CD4-positive, alpha-beta T cell (primary cell): Measurements from ENCODE around the gene GLRA2. TPM values are rescaled to one million over a fixed set of nuclear protein-coding genes. Genes with fewer than 3 reads are reported as not detected.

Experiments
- ATAC-seq: fragments of 200-7000 bp; cut with Tn5 transposase; one replicate; pipeline ENCODE4 v1.10.0; 2022; ENCODE audit warnings: mild to moderate bottlenecking; ENCODE audit not compliant: poor library complexity
- CTCF ChIA-PET: fragments of 350-600 bp; sonication (Branson Sonifier 250); formaldehyde crosslinking; loops from one replicate; lab custom pipeline; 2021; ENCODE audit warnings: antibody characterized with exemption, inconsistent platforms; lab: Charles Lee
- POLR2A ChIA-PET: fragments of 350-600 bp; sonication (Branson Sonifier 250); formaldehyde crosslinking; loops from one replicate; lab custom pipeline; 2021; ENCODE audit warnings: antibody characterized with exemption, inconsistent platforms; lab: Charles Lee
- DNase-seq, 14 experiments: peaks; one replicate each; pipeline ENCODE4 v3.0.0-alpha.2; 2013 to 2020; ENCODE audit warnings: mixed read lengths in 2 of 14
- H3K27ac ChIP-seq, 2 donors: one replicate each; pipeline versions ENCODE4 v1.5.1 to v1.7.0; 2013; ENCODE audit warnings: low read length in 2 of 2, low read depth in 1 of 2, mild to moderate bottlenecking in 1 of 2
- H3K27me3 ChIP-seq, 2 experiments: 1 replicate in 1 of 2; 2 replicates in 1 of 2; pipeline versions ENCODE4 v1.6.1 to v1.7.0; 2013; ENCODE audit warnings: low read length in 2 of 2, control low read depth in 1 of 2, mild to moderate bottlenecking in 1 of 2, moderate library complexity in 1 of 2; ENCODE audit not compliant: insufficient read depth in 2 of 2, control insufficient read depth in 1 of 2
- H3K36me3 ChIP-seq: one replicate; pipeline ENCODE4 v1.6.1; 2013; ENCODE audit warnings: low read length, control low read depth; ENCODE audit not compliant: insufficient read depth
- H3K4me1 ChIP-seq: one replicate; pipeline ENCODE4 v1.6.1; 2013; ENCODE audit warnings: low read length, control low read depth; ENCODE audit not compliant: insufficient read depth
- H3K4me3 ChIP-seq: one replicate; pipeline ENCODE4 v1.5.1; 2013; ENCODE audit warnings: mild to moderate bottlenecking, low read length, moderate library complexity
- H3K9me3 ChIP-seq, 2 experiments: 1 replicate in 1 of 2; 2 replicates in 1 of 2; pipeline versions ENCODE4 v1.6.1 to v1.7.0; 2013; ENCODE audit warnings: low read length in 2 of 2, mild to moderate bottlenecking in 2 of 2, control low read depth in 1 of 2, moderate library complexity in 1 of 2; ENCODE audit not compliant: control insufficient read depth in 1 of 2, insufficient read depth in 1 of 2
- H3K27ac Mint-ChIP-seq: one replicate; pipeline ENCODE4 v1.8.0; 2020; ENCODE audit warnings: mixed read lengths
- H3K27me3 Mint-ChIP-seq: one replicate; pipeline ENCODE4 v1.8.0; 2021; ENCODE audit warnings: mixed read lengths
- H3K36me3 Mint-ChIP-seq: one replicate; pipeline ENCODE4 v1.8.0; 2021; ENCODE audit warnings: low read depth, mixed read lengths
- H3K4me1 Mint-ChIP-seq: one replicate; pipeline ENCODE4 v1.8.0; 2021; ENCODE audit warnings: low read depth, mixed read lengths
- H3K4me3 Mint-ChIP-seq: one replicate; pipeline ENCODE4 v1.8.0; 2020; ENCODE audit warnings: mild to moderate bottlenecking, mixed read lengths
- H3K9me3 Mint-ChIP-seq: one replicate; pipeline ENCODE4 v1.8.0; 2020; ENCODE audit warnings: mixed read lengths
- CTCF ChIP-seq: fragments of 200-600 bp; IDR thresholded peaks from one replicate; pipeline ENCODE4 v1.8.0; 2022; ENCODE audit warnings: antibody characterized with exemption, mild to moderate bottlenecking
- intact Hi-C, 2 experiments: fragments of 100-400 bp; cut with DNase I in 1 of 2; cut with micrococcal nuclease in 1 of 2; formaldehyde crosslinking; loops; one replicate each; pipeline versions ENCODE4 v1.15.1 to v1.9.0; 2023 to 2025; cut with DNase I, micrococcal nuclease
- total RNA-seq, 174 experiments: library from RNA in 2 of 174; stranded (reverse) in 2 of 174; gene quantifications; one replicate each; pipeline ENCODE4 v1.2.3 and lab custom pipeline; 2021 to 2026

GLRA2 gene
- total RNA-seq, 2 experiments from 2014 or later: not detected

- Mint-ChIP-seq H3K27me3 (no peaks in the 10 kb centered on the region), H3K36me3 (no peaks in the 10 kb centered on the region), H3K27ac (no peak overlapping the region), H3K4me3 (no peak overlapping the region), H3K9me3 (no peaks in the 10 kb centered on the region), H3K4me1 (no peaks in the 10 kb centered on the region)
- ATAC-seq (no peak), DNase-seq (no peak)
- H3K4me3 ChIP-seq: no peak overlapping the region
- intact Hi-C loops: no loop called here
- H3K27ac ChIP-seq: no peak overlapping the region
- H3K4me1 ChIP-seq: no peaks in the 10 kb centered on the region
- H3K36me3 ChIP-seq: no peaks in the 10 kb centered on the region
- H3K27me3 ChIP-seq: no peaks in the 10 kb centered on the region
- TF ChIP-seq CTCF: no peak
- ChIA-PET CTCF (no interaction called here), POLR2A (no interaction called here)
- no peaks in the 10 kb centered on the region for H3K9me3 ChIP-seq
These were observed 189.1 kb downstream of the GLRA2 start for GRCh38 chrX:14718403-14718802.

GRCh38 chrX:14729058-14729457 is 199.7 kb downstream of the GLRA2 start:
- ATAC-seq: no peak
- intact Hi-C loops: no loop called here
- no peak overlapping the region for H3K27ac Mint-ChIP-seq

GRCh38 chrX:14738643-14739042 is 209.3 kb downstream of the GLRA2 start:
- no peak for TF ChIP-seq CTCF
- H3K36me3 ChIP-seq: no peaks in the 10 kb centered on the region
- no peaks in the 10 kb centered on the region for H3K4me1 ChIP-seq
- DNase-seq (no peak), ATAC-seq (no peak)
- H3K9me3 ChIP-seq: peaks cover 0 to 12% of the 10 kb centered on the region in 2 experiments
- peaks cover 0 to 2% of the 10 kb centered on the region in 2 experiments for H3K27me3 ChIP-seq
- H3K27me3 Mint-ChIP-seq: no peaks in the 10 kb centered on the region
- POLR2A ChIA-PET: no interaction called here
- H3K4me3 Mint-ChIP-seq: no peak overlapping the region
- intact Hi-C loops: no loop called here
- H3K4me3 ChIP-seq: no peak overlapping the region
- H3K9me3 Mint-ChIP-seq: no peaks in the 10 kb centered on the region
- H3K27ac Mint-ChIP-seq: no peak overlapping the region
- H3K36me3 Mint-ChIP-seq: no peaks in the 10 kb centered on the region
- H3K4me1 Mint-ChIP-seq: no peaks in the 10 kb centered on the region
- CTCF ChIA-PET: no interaction called here
- no peak overlapping the region for H3K27ac ChIP-seq

More at GRCh38 chrX:14729058-14729457, 199.7 kb downstream of the GLRA2 start:
- no peak overlapping the region for H3K4me3 Mint-ChIP-seq
- H3K9me3 ChIP-seq: no peaks in the 10 kb centered on the region
- POLR2A ChIA-PET: no interaction called here
- CTCF ChIA-PET: no interaction called here
- no peaks in the 10 kb centered on the region for H3K4me1 ChIP-seq
- no peaks in the 10 kb centered on the region for H3K27me3 Mint-ChIP-seq
- H3K27ac ChIP-seq: no peak overlapping the region
- H3K36me3 ChIP-seq: no peaks in the 10 kb centered on the region
- no peak for DNase-seq
- H3K9me3 Mint-ChIP-seq: no peaks in the 10 kb centered on the region
- TF ChIP-seq CTCF: no peak
- H3K4me3 ChIP-seq: no peak overlapping the region
- no peaks in the 10 kb centered on the region for H3K27me3 ChIP-seq
- H3K4me1 Mint-ChIP-seq: no peaks in the 10 kb centered on the region
- no peaks in the 10 kb centered on the region for H3K36me3 Mint-ChIP-seq
